SU-DHL-6 (cell line): ENCODE measurements around the gene COL13A1.

Source experiments
- H2AFZ ChIP-seq: fragments of 200-600 bp; sonication (generic); 2 replicates; pipeline ENCODE4 v1.6.1; 2014; ENCODE audit warnings: low read depth, mild to moderate bottlenecking, moderate library complexity, mixed read lengths, antibody characterized with exemption, low read length; ENCODE audit not compliant: severe bottlenecking
- H3F3A ChIP-seq: fragments of 200-600 bp; shearing (Covaris generic); 2 replicates; pipeline ENCODE4 v1.6.0; 2016; ENCODE audit warnings: antibody characterized with exemption, mild to moderate bottlenecking; ENCODE audit not compliant: insufficient read depth
- H3K27ac ChIP-seq: fragments of 200-600 bp; sonication (generic); 2 replicates; pipeline ENCODE4 v1.5.1; 2016; ENCODE audit warnings: low read depth, mild to moderate bottlenecking, low read length, moderate library complexity, mixed read lengths
- H3K27me3 ChIP-seq: fragments of 200-600 bp; sonication (generic), shearing (Covaris generic); 2 replicates; pipeline ENCODE4 v1.6.0; 2014; ENCODE audit warnings: mild to moderate bottlenecking, low read length
- H3K36me3 ChIP-seq: fragments of 200-600 bp; sonication (generic); 2 replicates; pipeline ENCODE4 v1.6.1; 2014; ENCODE audit warnings: mild to moderate bottlenecking, low read length, mixed read lengths
- H3K4me2 ChIP-seq: fragments of 300-600, 200-600 bp; shearing (Covaris generic), sonication (generic); 2 replicates; pipeline ENCODE4 v1.6.0; 2014; ENCODE audit warnings: low read length, low read depth, mild to moderate bottlenecking; ENCODE audit not compliant: poor library complexity, severe bottlenecking
- H3K4me3 ChIP-seq: fragments of 200-600 bp; sonication (generic); 2 replicates; pipeline ENCODE4 v1.5.1; 2014; ENCODE audit warnings: antibody characterized with exemption, low read length, mild to moderate bottlenecking, mixed read lengths; ENCODE audit not compliant: insufficient read depth, poor library complexity, severe bottlenecking
- H3K79me2 ChIP-seq: fragments of 200-600 bp; sonication (generic); 2 replicates; pipeline ENCODE4 v1.6.1; 2014; ENCODE audit warnings: mild to moderate bottlenecking, low read length, moderate library complexity; ENCODE audit not compliant: insufficient read depth
- H3K9ac ChIP-seq: fragments of 200-600 bp; sonication (generic); 2 replicates; pipeline ENCODE4 v1.7.0; 2014; ENCODE audit warnings: mild to moderate bottlenecking, low read length
- H3K9me2 ChIP-seq: fragments of 200-600 bp; sonication (generic); replicated peaks from 2 replicates; pipeline ENCODE4 v1.6.1; 2014; ENCODE audit warnings: low read length; ENCODE audit not compliant: insufficient read depth
- H3K9me3 ChIP-seq: fragments of 200-600 bp; sonication (generic); 2 replicates; pipeline ENCODE4 v1.6.1; 2014; ENCODE audit warnings: low read length, mixed read lengths; ENCODE audit not compliant: insufficient read depth
- H4K20me1 ChIP-seq: fragments of 200-600 bp; sonication (generic); 2 replicates; pipeline ENCODE4 v1.6.1; 2014; ENCODE audit warnings: low read depth, mild to moderate bottlenecking, antibody characterized with exemption, low read length, moderate library complexity, mixed read lengths
- CTCF ChIP-seq: fragments of 200-600 bp; sonication (generic); IDR thresholded peaks from one replicate; pipeline ENCODE4 v1.5.1; 2017; ENCODE audit warnings: antibody characterized with exemption, mild to moderate bottlenecking, low read length, moderate library complexity; ENCODE audit not compliant: insufficient read depth, poor library complexity, severe bottlenecking
- EZH2phosphoT487 ChIP-seq: fragments of 200-600 bp; sonication (generic), shearing (Covaris generic); conservative IDR thresholded peaks from 2 replicates; pipeline ENCODE4 v1.6.1; 2018; ENCODE audit warnings: mild to moderate bottlenecking, antibody characterized with exemption, low read length, moderate library complexity, mixed read lengths

COL13A1 gene

GRCh38 chr10:69837261-69837660 is 35.6 kb downstream of the COL13A1 start:
- no peaks in the 10 kb centered on the region for H3K36me3 ChIP-seq
- TF ChIP-seq EZH2phosphoT487 (no peak), CTCF (no peak)
- H3F3A ChIP-seq, result no peaks in the 10 kb centered on the region
- no peaks in the 10 kb centered on the region for H3K9me3 ChIP-seq
- no peak overlapping the region for H2AFZ ChIP-seq
- H3K27me3 ChIP-seq, result no peaks in the 10 kb centered on the region
- no peak overlapping the region for H3K9ac ChIP-seq
- no peak overlapping the region for H3K27ac ChIP-seq
- H3K79me2 ChIP-seq, result no peaks in the 10 kb centered on the region
- H3K4me3 ChIP-seq, result no peak overlapping the region
- H4K20me1 ChIP-seq, result no peaks in the 10 kb centered on the region
- H3K9me2 ChIP-seq, result no peaks in the 10 kb centered on the region
- H3K4me2 ChIP-seq, result no peak overlapping the region

GRCh38 chr10:69838418-69838817 is 36.7 kb downstream of the COL13A1 start:
- Histone ChIP-seq H3K9ac (no peak overlapping the region), H2AFZ (no peak overlapping the region), H3K9me2 (no peaks in the 10 kb centered on the region), H3K4me2 (no peak overlapping the region), H3K9me3 (no peaks in the 10 kb centered on the region), H3F3A (no peaks in the 10 kb centered on the region), H3K27me3 (no peaks in the 10 kb centered on the region), H3K36me3 (no peaks in the 10 kb centered on the region), H4K20me1 (no peaks in the 10 kb centered on the region), H3K27ac (no peak overlapping the region), H3K4me3 (no peak overlapping the region), H3K79me2 (no peaks in the 10 kb centered on the region)
- no peak for TF ChIP-seq EZH2phosphoT487
- no peak for TF ChIP-seq CTCF

- Histone ChIP-seq H3F3A (no peaks in the 10 kb centered on the region), H4K20me1 (no peaks in the 10 kb centered on the region), H2AFZ (no peak overlapping the region), H3K27ac (no peak overlapping the region), H3K9me3 (no peaks in the 10 kb centered on the region), H3K79me2 (no peaks in the 10 kb centered on the region), H3K9ac (no peak overlapping the region), H3K9me2 (no peaks in the 10 kb centered on the region), H3K4me3 (no peak overlapping the region), H3K36me3 (no peaks in the 10 kb centered on the region), H3K27me3 (no peaks in the 10 kb centered on the region), H3K4me2 (no peak overlapping the region)
- TF ChIP-seq EZH2phosphoT487 (no peak), CTCF (no peak)
Measured at GRCh38 chr10:69838853-69839252, 37.1 kb downstream of the COL13A1 start.
